Neural cell (in vitro differentiated cells): ENCODE measurements around the gene SPATA2L. TPM values are rescaled to one million over a fixed set of nuclear protein-coding genes. Genes with fewer than 3 reads are reported as not detected.
"Not testable (repeated sequence)": the region's sequence is repeated elsewhere in the genome, so short reads cannot be mapped to it uniquely, and the experiment has no call there.

Experiments used
- H2AFZ ChIP-seq: fragments of 200-600, 300-800 bp; sonication (generic), shearing (Covaris generic); 2 replicates; pipeline ENCODE4 v1.6.0; 2014; ENCODE audit warnings: low read depth, mild to moderate bottlenecking, antibody characterized with exemption, low read length, moderate library complexity
- H3F3A ChIP-seq: fragments of 200-600 bp; shearing (Covaris generic); 2 replicates; pipeline ENCODE4 v1.6.1; 2016; ENCODE audit warnings: mild to moderate bottlenecking, moderate library complexity, mixed read lengths, antibody characterized with exemption, low read length; ENCODE audit not compliant: insufficient read depth, poor library complexity, severe bottlenecking
- H3K27ac ChIP-seq: fragments of 200-600, 300-800 bp; sonication (generic), shearing (Covaris generic); 2 replicates; pipeline ENCODE4 v1.5.1; 2014; ENCODE audit warnings: mild to moderate bottlenecking, low read length, moderate library complexity
- H3K27me3 ChIP-seq: fragments of 300-800, 200-600 bp; sonication (generic), shearing (Covaris generic); 2 replicates; pipeline ENCODE4 v1.6.0; 2014; ENCODE audit warnings: mild to moderate bottlenecking, low read depth, low read length, moderate library complexity; ENCODE audit not compliant: insufficient read depth
- H3K36me3 ChIP-seq: fragments of 300-800, 200-600 bp; sonication (generic), shearing (Covaris generic); 2 replicates; pipeline ENCODE4 v1.5.1; 2014; ENCODE audit warnings: mild to moderate bottlenecking, antibody characterized with exemption, low read length, moderate library complexity; ENCODE audit not compliant: insufficient read depth
- H3K4me2 ChIP-seq: fragments of 300-800, 200-600 bp; sonication (generic), shearing (Covaris generic); 2 replicates; pipeline ENCODE4 v1.6.0; 2014; ENCODE audit warnings: mild to moderate bottlenecking, low read length
- H3K4me3 ChIP-seq: fragments of 300-800, 200-600 bp; sonication (generic), shearing (Covaris generic); 2 replicates; pipeline ENCODE4 v1.5.1; 2014; ENCODE audit warnings: mild to moderate bottlenecking, low read length, moderate library complexity
- H3K79me2 ChIP-seq: fragments of 200-600 bp; shearing (Covaris generic); replicated peaks from 2 replicates; pipeline ENCODE4 v1.6.0; 2014; ENCODE audit warnings: mild to moderate bottlenecking, low read length, moderate library complexity; ENCODE audit not compliant: insufficient read depth
- H3K9ac ChIP-seq: fragments of 300-800, 200-600 bp; sonication (generic), shearing (Covaris generic); 2 replicates; pipeline ENCODE4 v1.6.1; 2016; ENCODE audit warnings: mild to moderate bottlenecking, low read length, mixed read lengths
- H3K9me2 ChIP-seq: fragments of 200-600 bp; shearing (Covaris generic); 2 replicates; pipeline ENCODE4 v1.6.1; 2016; ENCODE audit warnings: mild to moderate bottlenecking, low read length, mixed read lengths; ENCODE audit not compliant: insufficient read depth
- H3K9me3 ChIP-seq: fragments of 200-600, 300-800 bp; sonication (generic), shearing (Covaris generic); 2 replicates; pipeline ENCODE4 v1.6.1; 2016; ENCODE audit warnings: mild to moderate bottlenecking, mixed run types, low read length, moderate library complexity, mixed read lengths
- H4K20me1 ChIP-seq: fragments of 200-600 bp; shearing (Covaris generic); 2 replicates; pipeline ENCODE4 v1.6.1; 2016; ENCODE audit warnings: mild to moderate bottlenecking, mixed run types; ENCODE audit not compliant: insufficient read depth
- CTCF ChIP-seq: fragments of 450-650 bp; IDR thresholded peaks from 2 replicates; pipeline ENCODE4 v1.5.1; 2014; ENCODE audit warnings: antibody characterized with exemption, mild to moderate bottlenecking, moderate library complexity; ENCODE audit not compliant: poor library complexity, severe bottlenecking
- EP300 ChIP-seq: fragments of 450-650 bp; conservative IDR thresholded peaks from 2 replicates; pipeline ENCODE4 v1.6.1; 2014; ENCODE audit warnings: antibody characterized with exemption, mild to moderate bottlenecking, moderate library complexity; ENCODE audit not compliant: poor library complexity, severe bottlenecking
- EZH2 ChIP-seq: fragments of 200-600, 300-800 bp; shearing (Covaris generic), sonication (generic); IDR thresholded peaks from 2 replicates; pipeline ENCODE4 v1.6.1; 2014; ENCODE audit warnings: antibody characterized with exemption, low read length, borderline replicate concordance, mild to moderate bottlenecking; ENCODE audit not compliant: insufficient read depth, poor library complexity, severe bottlenecking
- MXI1 ChIP-seq: fragments of 450-650 bp; conservative IDR thresholded peaks from 2 replicates; pipeline ENCODE4 v1.6.1; 2014; ENCODE audit warnings: antibody characterized with exemption, mild to moderate bottlenecking; ENCODE audit not compliant: poor library complexity, severe bottlenecking
- POLR2AphosphoS5 ChIP-seq: IDR thresholded peaks from 2 replicates; pipeline ENCODE4 v1.6.1; 2012
- RAD21 ChIP-seq: fragments of 450-650 bp; conservative IDR thresholded peaks from 2 replicates; pipeline ENCODE4 v1.6.1; 2014; ENCODE audit warnings: antibody characterized with exemption, mild to moderate bottlenecking, moderate library complexity
- REST ChIP-seq: IDR thresholded peaks from 2 replicates; pipeline ENCODE4 v1.6.1; 2012; ENCODE audit warnings: borderline replicate concordance
- SMC3 ChIP-seq: fragments of 450-650 bp; conservative IDR thresholded peaks from 2 replicates; pipeline ENCODE4 v1.6.1; 2014; ENCODE audit warnings: antibody characterized with exemption, mild to moderate bottlenecking, moderate library complexity; ENCODE audit not compliant: poor library complexity
- TAF1 ChIP-seq: IDR thresholded peaks from 2 replicates; pipeline ENCODE4 v1.6.1; 2012; ENCODE audit warnings: low read depth
- polyA plus RNA-seq: library from polyadenylated mRNA; depleted of rRNA; stranded (reverse); fragments of >200 nt; gene quantifications from 2 replicates; pipeline ENCODE4 v1.2.3, GENCODE V29; 2014

The SPATA2L gene
- polyA plus RNA-seq, 1 donor from 2014 or later = 39.1 TPM

GRCh38 chr16:89668790-89669158 lies 32.7 kb downstream of the SPATA2L start:
- no peaks in the 10 kb centered on the region for H3F3A ChIP-seq
- H3K36me3 ChIP-seq = no peaks in the 10 kb centered on the region
- no peaks in the 10 kb centered on the region for H4K20me1 ChIP-seq
- H3K4me2 ChIP-seq = no peak overlapping the region
- H3K4me3 ChIP-seq = no peak overlapping the region
- H3K27ac ChIP-seq = no peak overlapping the region
- no peaks in the 10 kb centered on the region for H3K27me3 ChIP-seq
- no peak overlapping the region for H2AFZ ChIP-seq
- H3K9me2 ChIP-seq = no peaks in the 10 kb centered on the region
- H3K9me3 ChIP-seq = no peaks in the 10 kb centered on the region
- no peak overlapping the region for H3K9ac ChIP-seq
- TF ChIP-seq EZH2 (no peak), RAD21 (no peak), REST (no peak), CTCF (no peak), EP300 (no peak), SMC3 (no peak), TAF1 (no peak), MXI1 (no peak), POLR2AphosphoS5 (no peak)
- no peaks in the 10 kb centered on the region for H3K79me2 ChIP-seq

- TF ChIP-seq MXI1 = no peak
- TF ChIP-seq RAD21 = no peak
- no peak for TF ChIP-seq EZH2
- H3K36me3 ChIP-seq = no peaks in the 10 kb centered on the region
- no peaks in the 10 kb centered on the region for H3K9me2 ChIP-seq
- H3K9ac ChIP-seq = no peak overlapping the region
- no peak overlapping the region for H2AFZ ChIP-seq
- no peak overlapping the region for H3K27ac ChIP-seq
- H3K27me3 ChIP-seq = no peaks in the 10 kb centered on the region
- no peaks in the 10 kb centered on the region for H3F3A ChIP-seq
- H3K4me3 ChIP-seq = no peak overlapping the region
- no peaks in the 10 kb centered on the region for H3K79me2 ChIP-seq
- H3K4me2 ChIP-seq = no peak overlapping the region
- H4K20me1 ChIP-seq = no peaks in the 10 kb centered on the region
- no peaks in the 10 kb centered on the region for H3K9me3 ChIP-seq
Observed at GRCh38 chr16:89667633-89668032, 33.9 kb downstream of the SPATA2L start.

- H3K27me3 ChIP-seq, H3K9me2 ChIP-seq, H2AFZ ChIP-seq, H3K4me2 ChIP-seq, H3K9ac ChIP-seq, H3K9me3 ChIP-seq, H3K36me3 ChIP-seq, H3K27ac ChIP-seq, H4K20me1 ChIP-seq, H3K4me3 ChIP-seq, H3K79me2 ChIP-seq, H3F3A ChIP-seq: not testable (repeated sequence)
Observed at GRCh38 chr16:89667000-89667399, 34.5 kb downstream of the SPATA2L start.

- not testable (repeated sequence) for H3K27ac ChIP-seq
- H3K36me3 ChIP-seq = peaks cover 11% of the 10 kb centered on the region
Observed at GRCh38 chr16:89664238-89664637, 37.3 kb downstream of the SPATA2L start.

More at GRCh38 chr16:89664238-89664637, 37.3 kb downstream of the SPATA2L start:
- not testable (repeated sequence) for H2AFZ ChIP-seq, H3K79me2 ChIP-seq, H3K4me2 ChIP-seq, H3K9me3 ChIP-seq, H3K27me3 ChIP-seq, H3K9ac ChIP-seq, H3K4me3 ChIP-seq, H3F3A ChIP-seq, H4K20me1 ChIP-seq, H3K9me2 ChIP-seq
